Right lobe of liver (tissue), 6 donors: Measurements from ENCODE around the gene SPAG17. TPM values are rescaled to one million over a fixed set of nuclear protein-coding genes. Genes with fewer than 3 reads are reported as not detected.

Experiments
- ATAC-seq, 4 donors: fragments of 200-7000 bp; cut with Tn5 transposase; one replicate each; pipeline ENCODE4 v1.9.1; 2020; ENCODE audit warnings: mild to moderate bottlenecking in 4 of 4, moderate library complexity in 4 of 4
- DNase-seq, 3 donors: peaks; one replicate each; pipeline ENCODE4 v3.0.0-alpha.2; 2020
- H3K27ac ChIP-seq, 3 donors: fragments of 200-600 bp; one replicate each; pipeline ENCODE4 v1.8.0; 2022
- H3K27me3 ChIP-seq, 2 donors: fragments of 200-600 bp; one replicate each; pipeline ENCODE4 v1.8.0; 2022
- H3K36me3 ChIP-seq, 4 donors: fragments of 200-600 bp; sonication (generic) in 1 of 4; one replicate each; pipeline versions ENCODE4 v1.5.1 to v1.8.0; 2017 to 2022; ENCODE audit warnings: control low read depth in 1 of 4
- H3K4me1 ChIP-seq, 4 donors: fragments of 200-600 bp; sonication (generic) in 1 of 4; one replicate each; pipeline versions ENCODE4 v1.5.1 to v1.8.0; 2017 to 2022; ENCODE audit warnings: control low read depth in 1 of 4
- H3K4me3 ChIP-seq, 3 donors: fragments of 200-600 bp; one replicate each; pipeline ENCODE4 v1.8.0; 2022
- H3K9me3 ChIP-seq, 4 donors: fragments of 200-600 bp; sonication (generic) in 1 of 4; one replicate each; pipeline versions ENCODE4 v1.5.1 to v1.8.0; 2017 to 2022; ENCODE audit warnings: control low read depth in 1 of 4
- POLR2A ChIP-seq: fragments of 450-650 bp; IDR thresholded peaks from one replicate; pipeline ENCODE4 v1.6.1; 2017; ENCODE audit warnings: antibody characterized with exemption, mild to moderate bottlenecking
- WGBS: methylation state at CpG from one replicate; pipeline ENCODE4 v1.1.6; 2018; ENCODE audit warnings: low coverage, low lambda C conversion rate; ENCODE audit not compliant: insufficient coverage; ENCODE audit errors: missing lambda C conversion rate; 5-methylcytosine and 5-hydroxymethylcytosine counted together
- intact Hi-C, 2 donors: fragments of 100-400 bp; cut with DNase I; formaldehyde crosslinking; loops; one replicate each; pipeline versions ENCODE4 v1.11.2 to v1.14.1; 2022
- total RNA-seq, 6 experiments: library from RNA; depleted of rRNA in 2 of 6; stranded (reverse); fragments of >200 nt in 2 of 6; fragmentation: NEBNext Ultra II Directional in 3 of 6; extraction: Animal tissue kit (Norgen Biotek cat#: 25700) in 3 of 6; gene quantifications; one replicate each; pipeline versions ENCODE4 v1.1.0 to v1.2.4, GENCODE V29; 2016 to 2023
- TF ChIP-seq, protein P1 (sequence below), 4 donors: fragments of 200-600 bp in 3 of 4; fragments of 450-650 bp in 1 of 4; IDR thresholded peaks; one replicate each; pipeline versions ENCODE4 v1.5.1 to v1.8.0; 2016 to 2022; ENCODE audit warnings: antibody characterized with exemption in 4 of 4, mild to moderate bottlenecking in 2 of 4
- donor health status: DM: no; HTN: yes; CAD: no.
- donor health status: DM: no; HTN: no; CAD: no.
- donor health status: DM: no; HTN: no; CAD: no.
- donor health status: DM: no; HTN: yes; CAD: no.
- donor health status: DM: no; HTN: yes; CAD: no.

Gene SPAG17
- total RNA-seq, 6 experiments from 2014 or later = 0.18 TPM; not detected in 5

DNA sequence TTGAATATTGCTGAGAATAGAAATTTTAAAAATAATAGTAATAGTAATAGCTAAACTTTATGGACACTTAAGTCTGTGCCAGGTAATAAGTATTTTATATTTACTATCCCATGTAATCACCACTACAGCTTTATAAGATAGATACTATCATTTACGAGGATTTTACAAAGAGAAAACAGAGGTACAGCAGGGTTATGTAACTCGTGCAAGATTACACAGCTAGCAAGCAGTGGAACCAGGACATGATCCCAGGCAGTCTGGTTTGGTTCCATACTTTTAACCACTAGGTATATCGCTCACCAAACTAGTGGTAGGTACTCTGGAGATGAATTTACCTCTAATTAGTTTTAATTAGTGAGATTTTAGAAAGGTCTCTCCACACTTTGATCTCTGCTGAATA lies 42.5 kb downstream of the SPAG17 start:
- Histone ChIP-seq H3K4me3 (no peak overlapping the region), H3K4me1 (no peaks in the 10 kb centered on the region), H3K36me3 (no peaks in the 10 kb centered on the region), H3K27ac (no peak overlapping the region), H3K9me3 (no peaks in the 10 kb centered on the region), H3K27me3 (no peaks in the 10 kb centered on the region)
- intact Hi-C loops = no loop called here
- ATAC-seq (no peak), DNase-seq (no peak)
- TF ChIP-seq POLR2A = no peak
- TF ChIP-seq, protein P1, sequence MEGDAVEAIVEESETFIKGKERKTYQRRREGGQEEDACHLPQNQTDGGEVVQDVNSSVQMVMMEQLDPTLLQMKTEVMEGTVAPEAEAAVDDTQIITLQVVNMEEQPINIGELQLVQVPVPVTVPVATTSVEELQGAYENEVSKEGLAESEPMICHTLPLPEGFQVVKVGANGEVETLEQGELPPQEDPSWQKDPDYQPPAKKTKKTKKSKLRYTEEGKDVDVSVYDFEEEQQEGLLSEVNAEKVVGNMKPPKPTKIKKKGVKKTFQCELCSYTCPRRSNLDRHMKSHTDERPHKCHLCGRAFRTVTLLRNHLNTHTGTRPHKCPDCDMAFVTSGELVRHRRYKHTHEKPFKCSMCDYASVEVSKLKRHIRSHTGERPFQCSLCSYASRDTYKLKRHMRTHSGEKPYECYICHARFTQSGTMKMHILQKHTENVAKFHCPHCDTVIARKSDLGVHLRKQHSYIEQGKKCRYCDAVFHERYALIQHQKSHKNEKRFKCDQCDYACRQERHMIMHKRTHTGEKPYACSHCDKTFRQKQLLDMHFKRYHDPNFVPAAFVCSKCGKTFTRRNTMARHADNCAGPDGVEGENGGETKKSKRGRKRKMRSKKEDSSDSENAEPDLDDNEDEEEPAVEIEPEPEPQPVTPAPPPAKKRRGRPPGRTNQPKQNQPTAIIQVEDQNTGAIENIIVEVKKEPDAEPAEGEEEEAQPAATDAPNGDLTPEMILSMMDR (IDR thresholded peaks at IDR 0.05) = no peak
- WGBS = 35% methylated on average over 3 of the region's 3 CpGs

DNA sequence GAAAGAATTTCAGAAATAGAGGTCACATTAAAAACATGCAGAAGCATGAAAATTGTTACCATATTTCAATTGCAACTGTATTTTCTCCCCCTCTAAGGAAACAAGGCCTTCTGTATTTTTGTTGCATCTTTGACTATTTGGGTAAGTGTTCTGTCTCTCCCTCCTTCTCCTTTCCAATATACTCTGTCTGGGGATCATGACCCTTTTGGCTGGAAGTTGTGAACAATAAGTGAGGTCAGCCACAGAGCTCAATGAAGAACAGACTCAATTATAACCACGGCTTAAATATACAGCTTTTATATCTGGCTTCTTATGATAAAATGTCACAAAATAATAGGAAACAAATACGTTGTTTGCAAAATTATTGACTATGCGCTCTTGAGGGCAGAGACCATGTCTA lies 47.1 kb downstream of the SPAG17 start:
- H3K27ac ChIP-seq = no peak overlapping the region
- no peak for TF ChIP-seq POLR2A
- TF ChIP-seq, protein P1 (IDR thresholded peaks at IDR 0.05) = no peak
- H3K4me1 ChIP-seq = no peaks in the 10 kb centered on the region
- intact Hi-C loops = no loop called here
- H3K27me3 ChIP-seq = no peaks in the 10 kb centered on the region
- 69% methylated on average over 3 of the region's 3 CpGs for WGBS
- no peaks in the 10 kb centered on the region for H3K9me3 ChIP-seq
- DNase-seq (no peak), ATAC-seq (no peak)
- no peak overlapping the region for H3K4me3 ChIP-seq
- no peaks in the 10 kb centered on the region for H3K36me3 ChIP-seq

DNA sequence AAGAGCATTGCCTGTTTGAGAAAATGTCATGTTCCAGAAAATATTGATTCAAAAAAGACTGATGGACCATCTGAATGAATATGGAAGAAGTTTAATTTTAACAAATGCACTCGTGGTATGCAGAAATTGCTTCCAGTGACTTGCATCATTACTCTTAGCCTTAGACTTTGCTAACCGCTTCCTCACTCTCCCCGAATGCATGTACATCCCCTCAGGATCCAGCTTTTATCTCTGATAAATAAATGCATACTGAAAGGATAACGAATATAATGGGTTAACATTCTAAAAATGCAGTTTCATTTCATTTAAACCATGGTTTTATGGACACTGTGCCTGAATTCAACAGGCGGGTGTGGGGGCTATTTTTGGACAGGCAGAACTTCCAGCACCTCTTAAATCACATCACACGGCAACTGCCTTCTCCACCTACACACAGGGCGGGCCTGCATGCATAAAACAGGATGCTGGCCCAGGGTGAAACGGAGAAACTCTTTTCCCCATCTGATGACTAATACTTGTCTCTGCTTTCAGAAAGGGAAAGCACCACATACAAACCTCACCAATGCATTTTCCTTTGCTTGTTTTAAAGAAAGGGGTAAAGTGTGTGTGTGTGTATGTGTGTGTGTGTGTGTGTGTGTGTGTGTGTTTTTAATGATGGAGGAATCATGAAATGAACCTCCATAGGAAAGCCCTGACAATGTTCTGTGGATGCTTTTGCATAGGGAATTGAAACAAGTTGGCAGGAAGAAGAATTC lies 48.7 kb downstream of the SPAG17 start:
- H3K9me3 ChIP-seq = no peaks in the 10 kb centered on the region
- DNase-seq = no peak
- no peaks in the 10 kb centered on the region for H3K36me3 ChIP-seq
- no peaks in the 10 kb centered on the region for H3K27me3 ChIP-seq
- intact Hi-C loops = no loop called here
- TF ChIP-seq, protein P1 (IDR thresholded peaks at IDR 0.05) = no peak
- no peak for TF ChIP-seq POLR2A
- no peaks in the 10 kb centered on the region for H3K4me1 ChIP-seq
- no peak overlapping the region for H3K4me3 ChIP-seq
- 41% methylated on average over 8 of the region's 8 CpGs for WGBS
- no peak for ATAC-seq
- H3K27ac ChIP-seq = no peak overlapping the region

DNA sequence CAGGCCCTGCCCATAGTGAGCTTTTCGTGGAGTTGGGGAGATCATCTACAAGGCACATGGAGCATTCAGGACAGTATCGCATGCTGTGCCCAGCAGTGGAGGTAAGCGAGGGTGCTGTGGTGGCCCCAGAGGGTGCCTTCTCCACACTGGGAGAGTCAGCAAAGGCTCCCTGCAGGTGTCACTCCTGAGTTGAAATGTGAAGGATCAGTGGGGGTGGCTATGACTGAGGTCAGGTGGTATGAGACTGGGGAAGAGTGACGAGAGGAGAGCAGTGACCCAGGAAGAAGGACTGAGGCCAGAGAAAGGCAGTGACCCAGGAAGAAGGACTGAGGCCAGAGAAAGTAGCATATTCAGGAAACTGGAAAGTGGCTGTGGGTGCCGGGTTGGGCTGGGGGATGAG lies 53.0 kb downstream of the SPAG17 start:
- TF ChIP-seq, protein P1 (IDR thresholded peaks at IDR 0.05) = no peak
- no peak for TF ChIP-seq POLR2A
- no peaks in the 10 kb centered on the region for H3K36me3 ChIP-seq
- no peaks in the 10 kb centered on the region for H3K9me3 ChIP-seq
- ATAC-seq (peak in 1 of 4 donors; percentile 60), DNase-seq (no peak)
- WGBS = 77% methylated on average over 4 of the region's 5 CpGs
- no peak overlapping the region for H3K27ac ChIP-seq
- intact Hi-C loops = no loop called here
- no peaks in the 10 kb centered on the region for H3K27me3 ChIP-seq
- no peaks in the 10 kb centered on the region for H3K4me1 ChIP-seq
- H3K4me3 ChIP-seq = no peak overlapping the region
